ENCODE data around the gene OR10A2.

Gene OR10A2

GRCh38 chr11:6834021-6834420, 28.8 kb upstream of the OR10A2 start:
- H4K8ac ChIP-seq (ENCODE audit: low read depth, low read length), result no peak overlapping the region
- DNase-seq, result no peak
- WGBS (ENCODE audit: extremely low coverage, insufficient coverage, insufficient read length), result no CpG with 5 or more reads among the region's 1 CpG
- no peak overlapping the region for H3K27ac ChIP-seq (ENCODE audit: low read depth, low read length)
- no peak overlapping the region for H3K9ac ChIP-seq (ENCODE audit: low read length)
- H3K79me1 ChIP-seq (ENCODE audit: low read length), result no peaks in the 10 kb centered on the region
- H3K4ac ChIP-seq (ENCODE audit: low read depth, low read length), result no peak overlapping the region
- no peak overlapping the region for H2BK120ac ChIP-seq (ENCODE audit: insufficient read depth, low read length, poor library complexity)
- no peak overlapping the region for H4K91ac ChIP-seq (ENCODE audit: low read depth, low read length)
- no peak overlapping the region for H3K4me2 ChIP-seq (ENCODE audit: low read length)
- H2AFZ ChIP-seq (ENCODE audit: insufficient read depth, low read length, poor library complexity), result no peak overlapping the region
- no peak overlapping the region for H3K14ac ChIP-seq (ENCODE audit: low read length)
- no peak overlapping the region for H3K23ac ChIP-seq (ENCODE audit: low read length)
- no peak overlapping the region for H2AK5ac ChIP-seq (ENCODE audit: low read length)
- no peaks in the 10 kb centered on the region for H3K27me3 ChIP-seq (ENCODE audit: insufficient read depth, low read length)
- no peak overlapping the region for H2BK12ac ChIP-seq (ENCODE audit: low read length)
- H2BK5ac ChIP-seq (ENCODE audit: low read depth, low read length, poor library complexity), result no peak overlapping the region
- no peak overlapping the region for H3K18ac ChIP-seq (ENCODE audit: low read length)
- no peak overlapping the region for H3K4me3 ChIP-seq (ENCODE audit: low read depth, low read length)
- H3K4me1 ChIP-seq (ENCODE audit: control insufficient read depth in 1 of 2, insufficient read depth in 2 of 2, low read length in 2 of 2), result no peaks in the 10 kb centered on the region
- H3K9me3 ChIP-seq (ENCODE audit: insufficient read depth, low read depth, low read length), result no peaks in the 10 kb centered on the region
- no peaks in the 10 kb centered on the region for H3K36me3 ChIP-seq (ENCODE audit: control insufficient read depth in 1 of 2, insufficient read depth in 2 of 2, low read length in 2 of 2)
- no peak overlapping the region for H4K12ac ChIP-seq (ENCODE audit: low read depth, low read length)
- H3K79me2 ChIP-seq (ENCODE audit: control insufficient read depth, insufficient read depth, low read length, poor library complexity), result no peaks in the 10 kb centered on the region

DNA sequence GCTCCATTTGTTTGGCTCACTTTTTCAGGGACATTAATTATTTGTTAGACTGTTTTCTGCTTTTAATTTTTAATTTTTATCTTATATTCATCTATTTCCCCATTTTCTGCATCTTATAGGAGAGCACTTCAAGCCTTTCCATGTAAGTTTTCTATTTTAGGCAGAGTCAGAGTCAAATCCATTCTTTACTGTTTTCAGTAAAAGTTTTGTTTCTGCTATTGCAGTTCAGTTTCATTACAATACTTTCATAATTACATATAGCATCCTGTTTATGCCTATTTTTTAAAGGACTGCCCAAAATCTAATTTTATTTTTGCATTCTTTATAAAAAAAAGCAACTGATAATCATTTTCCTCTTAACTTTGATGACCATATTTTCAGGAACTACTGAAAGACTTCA, 21.2 kb upstream of the OR10A2 start:
- Histone ChIP-seq H3K4me3 (ENCODE audit: low read depth, low read length) (no peak overlapping the region), H3K27me3 (ENCODE audit: insufficient read depth, low read length) (no peaks in the 10 kb centered on the region), H3K27ac (ENCODE audit: low read depth, low read length) (no peak overlapping the region), H4K8ac (ENCODE audit: low read depth, low read length) (no peak overlapping the region), H3K4me1 (ENCODE audit: control insufficient read depth in 1 of 2, insufficient read depth in 2 of 2, low read length in 2 of 2) (no peaks in the 10 kb centered on the region), H3K23ac (ENCODE audit: low read length) (no peak overlapping the region), H4K12ac (ENCODE audit: low read depth, low read length) (no peak overlapping the region), H2BK5ac (ENCODE audit: low read depth, low read length, poor library complexity) (no peak overlapping the region), H4K91ac (ENCODE audit: low read depth, low read length) (no peak overlapping the region), H3K9me3 (ENCODE audit: insufficient read depth, low read depth, low read length) (peaks cover 2% of the 10 kb centered on the region), H3K79me1 (ENCODE audit: low read length) (no peaks in the 10 kb centered on the region), H3K4me2 (ENCODE audit: low read length) (no peak overlapping the region), H3K79me2 (ENCODE audit: control insufficient read depth, insufficient read depth, low read length, poor library complexity) (no peaks in the 10 kb centered on the region), H3K18ac (ENCODE audit: low read length) (no peak overlapping the region), H3K9ac (ENCODE audit: low read length) (no peak overlapping the region), H2BK12ac (ENCODE audit: low read length) (no peak overlapping the region), H3K4ac (ENCODE audit: low read depth, low read length) (no peak overlapping the region), H3K36me3 (ENCODE audit: control insufficient read depth in 1 of 2, insufficient read depth in 2 of 2, low read length in 2 of 2) (no peaks in the 10 kb centered on the region), H2BK120ac (ENCODE audit: insufficient read depth, low read length, poor library complexity) (no peak overlapping the region), H2AK5ac (ENCODE audit: low read length) (no peak overlapping the region), H3K14ac (ENCODE audit: low read length) (no peak overlapping the region), H2AFZ (ENCODE audit: insufficient read depth, low read length, poor library complexity) (no peak overlapping the region)
- no peak for DNase-seq

- Histone ChIP-seq H2AK5ac (ENCODE audit: low read length) (no peak overlapping the region), H2BK12ac (ENCODE audit: low read length) (no peak overlapping the region), H3K4me3 (ENCODE audit: low read depth, low read length) (no peak overlapping the region), H2BK120ac (ENCODE audit: insufficient read depth, low read length, poor library complexity) (no peak overlapping the region), H2BK5ac (ENCODE audit: low read depth, low read length, poor library complexity) (no peak overlapping the region), H3K4ac (ENCODE audit: low read depth, low read length) (no peak overlapping the region), H3K27ac (ENCODE audit: low read depth, low read length) (no peak overlapping the region), H3K79me1 (ENCODE audit: low read length) (no peaks in the 10 kb centered on the region), H3K9me3 (ENCODE audit: insufficient read depth, low read depth, low read length) (peaks cover 2% of the 10 kb centered on the region), H3K14ac (ENCODE audit: low read length) (no peak overlapping the region), H3K18ac (ENCODE audit: low read length) (no peak overlapping the region), H4K91ac (ENCODE audit: low read depth, low read length) (no peak overlapping the region), H2AFZ (ENCODE audit: insufficient read depth, low read length, poor library complexity) (no peak overlapping the region), H3K4me1 (ENCODE audit: control insufficient read depth in 1 of 2, insufficient read depth in 2 of 2, low read length in 2 of 2) (no peaks in the 10 kb centered on the region), H3K23ac (ENCODE audit: low read length) (no peak overlapping the region), H3K79me2 (ENCODE audit: control insufficient read depth, insufficient read depth, low read length, poor library complexity) (no peaks in the 10 kb centered on the region), H3K36me3 (ENCODE audit: control insufficient read depth in 1 of 2, insufficient read depth in 2 of 2, low read length in 2 of 2) (no peaks in the 10 kb centered on the region), H4K8ac (ENCODE audit: low read depth, low read length) (no peak overlapping the region), H4K12ac (ENCODE audit: low read depth, low read length) (no peak overlapping the region), H3K27me3 (ENCODE audit: insufficient read depth, low read length) (no peaks in the 10 kb centered on the region), H3K9ac (ENCODE audit: low read length) (no peak overlapping the region), H3K4me2 (ENCODE audit: low read length) (no peak overlapping the region)
- no CpG with 5 or more reads among the region's 2 CpGs for WGBS (ENCODE audit: extremely low coverage, insufficient coverage, insufficient read length)
- no peak for DNase-seq
Observed at GRCh38 chr11:6843670-6844069, 19.2 kb upstream of the OR10A2 start.

- Histone ChIP-seq H4K12ac (ENCODE audit: low read depth, low read length) (no peak overlapping the region), H3K27me3 (ENCODE audit: insufficient read depth, low read length) (no peaks in the 10 kb centered on the region), H3K79me2 (ENCODE audit: control insufficient read depth, insufficient read depth, low read length, poor library complexity) (no peaks in the 10 kb centered on the region), H3K9ac (ENCODE audit: low read length) (no peak overlapping the region), H3K4me1 (ENCODE audit: control insufficient read depth in 1 of 2, insufficient read depth in 2 of 2, low read length in 2 of 2) (no peaks in the 10 kb centered on the region), H3K23ac (ENCODE audit: low read length) (no peak overlapping the region), H3K14ac (ENCODE audit: low read length) (no peak overlapping the region), H3K4me3 (ENCODE audit: low read depth, low read length) (no peak overlapping the region), H2BK5ac (ENCODE audit: low read depth, low read length, poor library complexity) (no peak overlapping the region), H3K79me1 (ENCODE audit: low read length) (no peaks in the 10 kb centered on the region), H3K27ac (ENCODE audit: low read depth, low read length) (no peak overlapping the region), H2BK120ac (ENCODE audit: insufficient read depth, low read length, poor library complexity) (no peak overlapping the region), H3K4me2 (ENCODE audit: low read length) (no peak overlapping the region), H3K36me3 (ENCODE audit: control insufficient read depth in 1 of 2, insufficient read depth in 2 of 2, low read length in 2 of 2) (no peaks in the 10 kb centered on the region), H2AK5ac (ENCODE audit: low read length) (no peak overlapping the region), H2AFZ (ENCODE audit: insufficient read depth, low read length, poor library complexity) (no peak overlapping the region), H4K91ac (ENCODE audit: low read depth, low read length) (no peak overlapping the region), H2BK12ac (ENCODE audit: low read length) (no peak overlapping the region), H3K4ac (ENCODE audit: low read depth, low read length) (no peak overlapping the region), H3K9me3 (ENCODE audit: insufficient read depth, low read depth, low read length) (peaks cover 2% of the 10 kb centered on the region), H4K8ac (ENCODE audit: low read depth, low read length) (no peak overlapping the region), H3K18ac (ENCODE audit: low read length) (no peak overlapping the region)
- DNase-seq, result no peak
- no CpG with 5 or more reads among the region's 5 CpGs for WGBS (ENCODE audit: extremely low coverage, insufficient coverage, insufficient read length)
Observed at GRCh38 chr11:6844356-6844755, 18.5 kb upstream of the OR10A2 start.

Data from trophoblast cell (in vitro differentiated cells and primary cell).